Measurements from ENCODE around the gene ODAD3. TPM values are rescaled to one million over a fixed set of nuclear protein-coding genes. Genes with fewer than 3 reads are reported as not detected.

ODAD3 gene
- 0.50 TPM for polyA plus RNA-seq (2013, experiment 1 of 2)
- polyA plus RNA-seq (2013, experiment 2 of 2), result 0.40 TPM

- H3K4ac ChIP-seq (ENCODE audit: low read depth in 1 of 2, low read length in 2 of 2), result peak within 1 kb of the TSS; percentile 81 to 98
- H3K79me1 ChIP-seq (replicated peaks; ENCODE audit: low read length, poor library complexity, severe bottlenecking), result peaks cover 25% of the 10 kb centered on the region
- WGBS, result under 1% methylated on average over 53 of the region's 53 CpGs
- peak within 1 kb of the TSS; percentile 95 for H3K9ac ChIP-seq (ENCODE audit: low read length)
- peak within 1 kb of the TSS; percentile 82 to 99 for H3K4me3 ChIP-seq (ENCODE audit: insufficient read depth in 1 of 2, low read depth in 1 of 2, low read length in 2 of 2)
- H2AK5ac ChIP-seq (ENCODE audit: low read length, severe bottlenecking), result no peak within 1 kb of the TSS
- H2BK5ac ChIP-seq (ENCODE audit: low read depth, low read length, poor library complexity, severe bottlenecking), result no peak within 1 kb of the TSS
- H3K23ac ChIP-seq (ENCODE audit: low read length in 2 of 2), result peak within 1 kb of the TSS in 1 of 2 experiments; percentile 92
- H3K9me3 ChIP-seq (ENCODE audit: control insufficient read depth, low read length), result no peaks in the 10 kb centered on the region
- no peak within 1 kb of the TSS for H2BK120ac ChIP-seq (ENCODE audit: low read depth, low read length)
- peak within 1 kb of the TSS; percentile 87 to 91 for H2BK12ac ChIP-seq (ENCODE audit: low read length in 2 of 2)
- peak within 1 kb of the TSS; percentile 91 for H3K4me2 ChIP-seq (ENCODE audit: low read length, poor library complexity, severe bottlenecking)
- H3K27me3 ChIP-seq (ENCODE audit: control insufficient read depth in 1 of 2, insufficient read depth in 1 of 2, low read length in 2 of 2), result no peaks in the 10 kb centered on the region
- peaks cover 33 to 35% of the 10 kb centered on the region in 2 experiments for H3K36me3 ChIP-seq (ENCODE audit: control insufficient read depth in 1 of 2, insufficient read depth in 2 of 2, low read depth in 1 of 2, low read length in 2 of 2)
- H3K18ac ChIP-seq (ENCODE audit: low read depth in 1 of 2, low read length in 2 of 2), result peak within 1 kb of the TSS; percentile 75 to 84
- peaks cover 13% of the 10 kb centered on the region for H3K4me1 ChIP-seq (ENCODE audit: control insufficient read depth, insufficient read depth, low read depth, low read length)
- peak within 1 kb of the TSS; percentile 98 for H2AFZ ChIP-seq (ENCODE audit: low read depth, low read length)
- H2BK15ac ChIP-seq (ENCODE audit: low read depth, poor library complexity, severe bottlenecking), result peak within 1 kb of the TSS; percentile 76
- peak; percentile 100 for DNase-seq
- H4K8ac ChIP-seq (ENCODE audit: low read length), result peak within 1 kb of the TSS; percentile 95
- peak within 1 kb of the TSS; percentile 92 for H4K91ac ChIP-seq (ENCODE audit: low read length)
- peak within 1 kb of the TSS; percentile 68 for H3K27ac ChIP-seq (ENCODE audit: low read length, poor library complexity, severe bottlenecking)
- H3K14ac ChIP-seq (ENCODE audit: low read length in 2 of 2), result peak within 1 kb of the TSS in 1 of 2 experiments; percentile 92
These were observed at the start of gene ODAD3, which contains the start of gene PRKCSH for GRCh38 chr19:11435057-11435832. Gene ODAD3 (minus strand): TSS chr19:11435121. CDS start chr19:11435016, 105 bp downstream. Gene PRKCSH (plus strand): TSS chr19:11435635. CDS start chr19:11436118, 483 bp downstream.

DNA sequence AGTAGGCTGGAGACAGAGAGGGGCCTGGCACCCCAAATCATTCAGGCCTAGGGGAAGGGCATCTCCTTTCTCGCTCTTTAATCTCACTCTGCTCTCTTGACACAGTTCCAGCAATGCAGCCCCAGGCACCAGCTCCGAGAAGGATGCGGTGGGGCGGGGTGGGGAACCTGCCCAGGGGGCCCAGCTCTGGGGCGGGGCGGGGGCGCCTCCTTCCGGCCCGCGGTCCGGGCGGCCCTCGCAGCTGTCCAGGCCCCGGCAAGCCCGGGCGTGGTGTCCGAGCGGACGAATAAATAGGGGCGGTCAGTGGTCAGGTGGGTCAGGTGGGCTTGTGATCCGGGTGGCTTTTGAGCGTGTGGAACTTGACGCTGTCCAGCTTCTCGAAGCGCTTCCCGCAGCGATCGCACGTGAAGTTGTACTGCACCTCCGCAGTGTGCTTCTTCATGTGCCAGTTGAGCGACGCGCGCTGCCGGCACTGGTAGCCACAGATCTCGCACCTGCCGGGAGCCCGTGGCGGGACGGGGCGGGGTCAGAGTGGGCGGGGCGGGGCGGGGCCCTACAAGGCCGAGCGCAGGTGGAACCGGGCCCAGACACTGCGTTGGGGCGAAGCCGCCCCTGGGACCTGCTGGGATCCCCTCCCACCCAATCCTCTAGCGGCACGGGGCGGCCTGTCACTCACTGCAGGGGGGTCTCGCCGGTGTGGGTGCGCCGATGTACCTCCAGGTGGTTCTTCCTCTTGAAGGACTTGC lies 48.6 kb upstream of the ODAD3 start:
- H2AK5ac ChIP-seq (ENCODE audit: low read length, severe bottlenecking), result no peak overlapping the region
- no peak overlapping the region for H2AFZ ChIP-seq (ENCODE audit: low read depth, low read length)
- no peak overlapping the region for H2BK12ac ChIP-seq (ENCODE audit: low read length in 2 of 2)
- no peak overlapping the region for H3K27ac ChIP-seq (ENCODE audit: low read length, poor library complexity, severe bottlenecking)
- H3K27me3 ChIP-seq (ENCODE audit: control insufficient read depth in 1 of 2, insufficient read depth in 1 of 2, low read length in 2 of 2), result peaks cover 34 to 37% of the 10 kb centered on the region in 2 experiments
- DNase-seq, result no peak
- H3K4me2 ChIP-seq (ENCODE audit: low read length, poor library complexity, severe bottlenecking), result no peak overlapping the region
- WGBS, result 89% methylated on average over 37 of the region's 57 CpGs
- H3K14ac ChIP-seq (ENCODE audit: low read length in 2 of 2), result no peak overlapping the region
- H4K8ac ChIP-seq (ENCODE audit: low read length), result no peak overlapping the region
- H4K91ac ChIP-seq (ENCODE audit: low read length), result no peak overlapping the region
- no peak overlapping the region for H2BK120ac ChIP-seq (ENCODE audit: low read depth, low read length)
- H3K23ac ChIP-seq (ENCODE audit: low read length in 2 of 2), result no peak overlapping the region
- H3K9ac ChIP-seq (ENCODE audit: low read length), result no peak overlapping the region
- H3K79me1 ChIP-seq (replicated peaks; ENCODE audit: low read length, poor library complexity, severe bottlenecking), result no peaks in the 10 kb centered on the region
- no peak overlapping the region for H2BK15ac ChIP-seq (ENCODE audit: low read depth, poor library complexity, severe bottlenecking)
- H3K4me1 ChIP-seq (ENCODE audit: control insufficient read depth, insufficient read depth, low read depth, low read length), result peaks cover 21% of the 10 kb centered on the region
- no peak overlapping the region for H3K4me3 ChIP-seq (ENCODE audit: insufficient read depth in 1 of 2, low read depth in 1 of 2, low read length in 2 of 2)
- H3K9me3 ChIP-seq (ENCODE audit: control insufficient read depth, low read length), result no peaks in the 10 kb centered on the region
- no peak overlapping the region for H2BK5ac ChIP-seq (ENCODE audit: low read depth, low read length, poor library complexity, severe bottlenecking)
- no peak overlapping the region for H3K4ac ChIP-seq (ENCODE audit: low read depth in 1 of 2, low read length in 2 of 2)
- H3K36me3 ChIP-seq (ENCODE audit: control insufficient read depth in 1 of 2, insufficient read depth in 2 of 2, low read depth in 1 of 2, low read length in 2 of 2), result peaks cover 0 to 18% of the 10 kb centered on the region in 2 experiments
- H3K18ac ChIP-seq (ENCODE audit: low read depth in 1 of 2, low read length in 2 of 2), result no peak overlapping the region

GRCh38 chr19:11482384-11483050 lies 47.6 kb upstream of the ODAD3 start:
- H3K14ac ChIP-seq (ENCODE audit: low read length in 2 of 2), result no peak overlapping the region
- no peak overlapping the region for H2BK120ac ChIP-seq (ENCODE audit: low read depth, low read length)
- peaks cover 0 to 16% of the 10 kb centered on the region in 2 experiments for H3K36me3 ChIP-seq (ENCODE audit: control insufficient read depth in 1 of 2, insufficient read depth in 2 of 2, low read depth in 1 of 2, low read length in 2 of 2)
- WGBS, result 7% methylated on average over 42 of the region's 58 CpGs
- peak overlapping the region; percentile 56 for H2BK15ac ChIP-seq (ENCODE audit: low read depth, poor library complexity, severe bottlenecking)
- peak overlapping the region in 1 of 2 experiments; percentile 50 for H3K18ac ChIP-seq (ENCODE audit: low read depth in 1 of 2, low read length in 2 of 2)
- peak overlapping the region; percentile 66 for H3K9ac ChIP-seq (ENCODE audit: low read length)
- no peak overlapping the region for H2AK5ac ChIP-seq (ENCODE audit: low read length, severe bottlenecking)
- no peak overlapping the region for H3K23ac ChIP-seq (ENCODE audit: low read length in 2 of 2)
- H2BK12ac ChIP-seq (ENCODE audit: low read length in 2 of 2), result no peak overlapping the region
- H3K27me3 ChIP-seq (ENCODE audit: control insufficient read depth in 1 of 2, insufficient read depth in 1 of 2, low read length in 2 of 2), result peaks cover 40 to 42% of the 10 kb centered on the region in 2 experiments
- no peak overlapping the region for H3K4ac ChIP-seq (ENCODE audit: low read depth in 1 of 2, low read length in 2 of 2)
- peaks cover 21% of the 10 kb centered on the region for H3K4me1 ChIP-seq (ENCODE audit: control insufficient read depth, insufficient read depth, low read depth, low read length)
- peak overlapping the region; percentile 66 for H4K91ac ChIP-seq (ENCODE audit: low read length)
- H3K9me3 ChIP-seq (ENCODE audit: control insufficient read depth, low read length), result no peaks in the 10 kb centered on the region
- peak overlapping the region; percentile 60 for H3K4me2 ChIP-seq (ENCODE audit: low read length, poor library complexity, severe bottlenecking)
- H3K27ac ChIP-seq (ENCODE audit: low read length, poor library complexity, severe bottlenecking), result no peak overlapping the region
- no peak overlapping the region for H2AFZ ChIP-seq (ENCODE audit: low read depth, low read length)
- no peaks in the 10 kb centered on the region for H3K79me1 ChIP-seq (replicated peaks; ENCODE audit: low read length, poor library complexity, severe bottlenecking)
- H2BK5ac ChIP-seq (ENCODE audit: low read depth, low read length, poor library complexity, severe bottlenecking), result no peak overlapping the region
- peak overlapping the region; percentile 20 to 70 for H3K4me3 ChIP-seq (ENCODE audit: insufficient read depth in 1 of 2, low read depth in 1 of 2, low read length in 2 of 2)
- no peak overlapping the region for H4K8ac ChIP-seq (ENCODE audit: low read length)
- DNase-seq, result peak; percentile 76
